Parathyroid adenoma (tissue), 2 donors: Measurements from ENCODE around the gene SIK3.

Experiments
- H2AFZ ChIP-seq: fragments of 300-600 bp; sonication (generic); one replicate; pipeline ENCODE4 v1.7.0; 2017; ENCODE audit warnings: antibody characterized with exemption, mild to moderate bottlenecking
- H3K27ac ChIP-seq: fragments of 300-600 bp; sonication (generic); one replicate; pipeline ENCODE4 v1.7.0; 2017
- H3K27me3 ChIP-seq: fragments of 300-600 bp; sonication (generic); one replicate; pipeline ENCODE4 v1.7.0; 2017; ENCODE audit warnings: low read length; ENCODE audit not compliant: control insufficient read depth, insufficient read depth
- H3K36me3 ChIP-seq: fragments of 300-600 bp; sonication (generic); one replicate; pipeline ENCODE4 v1.7.0; 2017; ENCODE audit warnings: low read length; ENCODE audit not compliant: control insufficient read depth, insufficient read depth
- H3K4me1 ChIP-seq: fragments of 300-600 bp; sonication (generic); one replicate; pipeline ENCODE4 v1.7.0; 2017; ENCODE audit warnings: control low read depth
- H3K4me2 ChIP-seq: fragments of 300-600 bp; sonication (generic); one replicate; pipeline ENCODE4 v1.7.0; 2017; ENCODE audit warnings: low read length
- H3K4me3 ChIP-seq: fragments of 300-600 bp; sonication (generic); one replicate; pipeline ENCODE4 v1.7.0; 2017; ENCODE audit warnings: low read depth, low read length
- H3K79me2 ChIP-seq: fragments of 300-600 bp; sonication (generic); one replicate; pipeline ENCODE4 v1.7.0; 2017; ENCODE audit warnings: control low read depth
- H3K9ac ChIP-seq: fragments of 300-600 bp; sonication (generic); one replicate; pipeline ENCODE4 v1.7.0; 2017; ENCODE audit warnings: mild to moderate bottlenecking
- H3K9me3 ChIP-seq: fragments of 300-600 bp; sonication (generic); one replicate; pipeline ENCODE4 v1.7.0; 2017; ENCODE audit warnings: low read length; ENCODE audit not compliant: control insufficient read depth
- CTCF ChIP-seq: fragments of 300-600 bp; sonication (generic); IDR thresholded peaks from one replicate; pipeline ENCODE4 v1.7.0; 2017; ENCODE audit warnings: antibody characterized with exemption, mild to moderate bottlenecking
- donor health status: primary hyperparathyroidism.

Gene SIK3

GRCh38 chr11:116927163-116927974 lies 170.9 kb downstream of the SIK3 start:
- Histone ChIP-seq H3K9me3 (no peaks in the 10 kb centered on the region), H3K79me2 (no peaks in the 10 kb centered on the region), H3K4me1 (peaks cover 5% of the 10 kb centered on the region), H3K27ac (no peak overlapping the region), H3K36me3 (no peaks in the 10 kb centered on the region), H3K4me2 (no peak overlapping the region), H2AFZ (no peak overlapping the region), H3K4me3 (no peak overlapping the region), H3K27me3 (no peaks in the 10 kb centered on the region), H3K9ac (no peak overlapping the region)
- TF ChIP-seq CTCF = peak; percentile 21

- no peak overlapping the region for H3K4me2 ChIP-seq
- no peak overlapping the region for H3K4me3 ChIP-seq
- TF ChIP-seq CTCF = no peak
- peaks cover 5% of the 10 kb centered on the region for H3K4me1 ChIP-seq
- H3K9ac ChIP-seq = no peak overlapping the region
- H3K27me3 ChIP-seq = no peaks in the 10 kb centered on the region
- no peaks in the 10 kb centered on the region for H3K36me3 ChIP-seq
- H3K9me3 ChIP-seq = no peaks in the 10 kb centered on the region
- H2AFZ ChIP-seq = no peak overlapping the region
- no peaks in the 10 kb centered on the region for H3K79me2 ChIP-seq
- no peak overlapping the region for H3K27ac ChIP-seq
Observed at GRCh38 chr11:116925050-116925449, 173.2 kb downstream of the SIK3 start.

GRCh38 chr11:116918925-116919655 lies 179.1 kb downstream of the SIK3 start:
- Histone ChIP-seq H3K79me2 (no peaks in the 10 kb centered on the region), H2AFZ (no peak overlapping the region), H3K36me3 (no peaks in the 10 kb centered on the region), H3K4me2 (no peak overlapping the region), H3K27ac (no peak overlapping the region), H3K27me3 (no peaks in the 10 kb centered on the region), H3K9ac (no peak overlapping the region), H3K4me3 (no peak overlapping the region), H3K4me1 (no peaks in the 10 kb centered on the region), H3K9me3 (no peaks in the 10 kb centered on the region)
- TF ChIP-seq CTCF = no peak

- no peak for TF ChIP-seq CTCF
- Histone ChIP-seq H3K27me3 (no peaks in the 10 kb centered on the region), H3K4me1 (no peaks in the 10 kb centered on the region), H3K9me3 (no peaks in the 10 kb centered on the region), H3K4me3 (no peak overlapping the region), H2AFZ (no peak overlapping the region), H3K9ac (no peak overlapping the region), H3K4me2 (no peak overlapping the region), H3K36me3 (no peaks in the 10 kb centered on the region), H3K27ac (no peak overlapping the region), H3K79me2 (no peaks in the 10 kb centered on the region)
Observed at GRCh38 chr11:116917632-116918031, 180.6 kb downstream of the SIK3 start.
